NCI-H446 treated with DMSO at 0.1 percent for 48 hours (cell line): ENCODE measurements around the gene PPME1.
A peak's percentile ranks its signal among the peaks of the same experiment; 100 is the strongest.

Experiments used
- DNase-seq: peaks from one replicate; lab custom pipeline; 2025; lab: John Stamatoyannopoulos, UW

PPME1 gene

DNA sequence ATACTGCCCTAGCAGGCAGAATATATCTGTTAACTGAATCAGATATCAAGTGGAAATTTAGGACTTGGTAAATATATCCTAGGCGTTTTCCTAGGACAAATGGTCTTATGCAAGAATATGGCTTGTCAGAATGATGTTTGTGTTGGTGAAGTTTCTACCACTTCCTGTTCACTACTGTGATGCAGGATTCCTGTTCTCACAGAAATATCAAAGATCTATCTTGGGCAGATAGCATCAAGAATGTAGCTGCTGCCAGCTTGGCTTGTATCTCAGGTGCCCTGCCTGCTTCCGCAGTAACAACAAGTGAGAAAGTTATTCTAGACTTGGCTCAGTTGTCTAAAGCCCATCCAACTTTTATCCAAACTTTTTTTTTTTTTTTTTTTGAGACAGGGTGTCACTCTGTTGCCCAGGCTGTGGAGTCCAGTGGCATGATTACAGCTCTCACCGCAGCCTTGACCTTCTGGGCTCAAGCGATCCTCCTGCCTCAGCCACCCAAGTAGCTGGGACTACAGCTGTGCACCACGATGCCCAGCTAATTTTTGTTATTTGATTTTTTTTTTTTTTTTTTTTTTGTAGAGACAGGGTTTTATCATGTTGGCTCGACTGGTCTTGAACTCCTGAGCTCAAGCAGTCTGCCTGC, 61.3 kb downstream of the PPME1 start:
- no peak for DNase-seq

DNA sequence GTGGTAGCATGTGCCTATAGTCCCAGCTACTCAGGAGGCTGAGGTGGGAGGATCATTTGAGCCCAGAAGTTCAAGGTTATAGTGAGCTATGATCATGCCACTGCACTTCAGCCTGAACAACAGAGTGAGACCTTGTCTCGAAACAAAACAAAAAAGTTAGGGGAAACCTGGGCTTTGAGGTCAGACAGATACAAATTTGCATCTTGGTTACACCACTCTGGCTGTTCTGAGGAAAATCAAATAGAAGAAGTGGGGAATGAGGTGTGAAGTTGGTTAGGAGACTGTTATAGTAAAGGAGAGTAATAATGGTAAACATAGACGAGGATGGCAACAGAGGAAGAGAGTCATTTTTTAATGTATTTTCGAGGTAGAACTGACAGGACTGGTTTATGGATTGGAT, 62.6 kb downstream of the PPME1 start:
- DNase-seq: no peak

DNA sequence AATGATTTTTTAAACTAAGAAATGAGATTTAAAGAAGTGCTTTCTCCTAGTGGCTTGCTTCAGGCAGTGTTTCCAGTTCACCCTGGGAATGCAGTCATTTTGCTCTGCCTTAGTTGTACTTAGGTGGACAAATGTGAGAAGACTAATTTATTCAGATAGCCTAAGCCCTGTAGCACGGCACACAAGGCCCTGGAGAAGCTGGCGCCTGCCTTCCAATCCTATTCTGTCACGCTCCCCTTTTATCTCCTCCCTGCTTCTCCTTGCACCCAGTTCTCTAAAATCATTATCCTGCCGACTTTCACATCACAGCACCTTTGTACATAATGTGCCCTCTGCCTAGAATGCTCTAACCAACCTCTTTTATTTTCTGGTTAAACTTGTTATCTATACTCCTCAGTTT, 64.0 kb downstream of the PPME1 start:
- no peak for DNase-seq

DNA sequence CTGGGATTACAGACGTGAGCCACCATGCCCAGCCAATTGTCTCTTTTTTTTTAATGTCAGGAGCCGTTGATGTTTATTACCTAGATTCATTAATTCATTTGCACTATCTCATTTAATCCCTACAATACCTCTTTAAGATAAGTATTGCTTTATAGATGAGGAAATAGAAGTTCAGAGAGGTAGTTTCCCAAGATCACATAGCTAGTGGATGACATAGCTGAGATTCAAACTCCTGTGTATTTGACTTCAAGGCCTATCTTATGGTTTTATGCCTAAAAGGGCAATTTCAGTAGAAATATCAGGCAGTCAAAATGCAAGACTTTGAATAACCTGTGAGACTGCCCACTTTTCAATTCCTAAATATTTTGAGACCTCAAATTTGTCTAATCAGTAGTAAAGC, 66.5 kb downstream of the PPME1 start:
- DNase-seq: no peak

GRCh38 chr11:74238243-74238642, 67.2 kb downstream of the PPME1 start:
- no peak for DNase-seq

GRCh38 chr11:74248469-74248868, 77.4 kb downstream of the PPME1 start:
- DNase-seq: no peak

DNA sequence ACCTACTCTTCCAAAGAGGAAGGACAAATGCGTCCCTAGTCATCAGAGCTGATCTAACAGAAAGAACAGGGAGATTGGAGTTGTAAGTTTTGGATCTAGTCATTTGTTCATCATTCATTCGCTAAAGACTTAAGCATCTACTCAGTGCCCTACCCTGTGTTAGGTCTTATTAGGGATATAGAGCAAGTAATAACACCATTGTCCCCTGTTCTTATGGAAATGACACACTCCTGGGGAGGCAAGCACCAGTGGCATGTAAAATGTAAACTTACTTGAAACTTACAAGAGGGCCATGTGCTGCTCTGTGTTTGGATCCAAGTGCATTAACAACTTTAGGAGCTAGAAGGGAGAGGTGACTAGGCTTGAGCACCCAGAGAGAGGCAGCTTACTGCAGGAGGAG, 78.4 kb downstream of the PPME1 start:
- no peak for DNase-seq

DNA sequence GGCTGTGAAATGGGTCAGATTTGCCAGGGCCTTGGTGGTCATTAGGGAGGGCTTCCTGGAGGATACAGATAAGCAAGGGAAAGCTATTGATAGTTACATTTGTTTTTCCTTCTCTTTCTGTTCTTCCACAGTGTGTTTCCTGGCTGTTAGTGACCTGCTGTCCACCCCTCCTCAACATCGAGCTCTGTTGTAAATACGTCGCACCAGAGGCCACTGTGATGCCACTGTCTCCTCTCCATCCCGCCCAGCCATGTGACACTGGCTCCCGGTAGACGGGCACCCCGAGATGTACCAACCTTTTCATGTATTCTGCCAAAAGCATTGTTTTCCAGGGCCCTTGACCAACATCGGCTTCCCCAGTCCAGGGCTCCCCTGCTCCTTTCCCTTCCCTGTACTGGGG, 82.3 kb downstream of the PPME1 start:
- DNase-seq: no peak

- peak; percentile 49 for DNase-seq
These were observed 84.8 kb downstream of the PPME1 start for GRCh38 chr11:74255741-74256375.

DNA sequence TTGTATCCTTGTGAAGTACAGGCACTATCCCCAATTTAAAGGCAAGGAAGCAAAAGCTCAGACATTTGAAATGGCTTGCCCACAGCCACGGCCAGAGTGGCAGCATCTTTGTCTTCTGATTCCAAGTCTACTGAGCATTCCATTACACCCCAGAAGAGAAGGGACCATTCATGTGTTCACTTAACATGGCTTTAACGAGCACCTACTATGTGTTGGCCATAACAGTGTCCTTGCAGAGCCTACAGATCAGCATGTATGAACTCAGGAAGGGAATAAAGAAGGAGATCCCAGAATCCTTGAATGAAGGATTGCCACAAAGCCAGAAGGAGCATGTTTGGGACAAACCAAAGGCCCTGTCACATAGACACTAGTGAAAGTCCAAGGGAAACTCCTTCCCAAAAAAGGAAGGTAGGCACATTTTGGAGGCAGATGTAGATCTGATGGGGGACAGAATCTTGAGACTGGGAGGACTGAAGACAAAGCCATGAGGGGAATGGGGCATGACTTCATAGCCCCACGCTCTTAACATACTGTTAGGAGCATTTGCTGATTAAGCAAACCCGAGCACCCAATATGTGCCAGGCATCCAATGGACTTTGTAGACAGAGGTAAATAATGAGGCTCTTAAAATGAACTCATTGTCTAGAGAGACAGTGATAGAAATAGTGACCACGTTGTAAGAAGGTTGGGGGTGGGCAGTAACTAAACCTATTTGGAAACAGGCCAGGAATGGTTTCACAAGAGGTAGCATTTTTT, 85.5 kb downstream of the PPME1 start:
- DNase-seq: no peak

GRCh38 chr11:74257959-74258553, 87.0 kb downstream of the PPME1 start:
- peak; percentile 42 for DNase-seq

DNA sequence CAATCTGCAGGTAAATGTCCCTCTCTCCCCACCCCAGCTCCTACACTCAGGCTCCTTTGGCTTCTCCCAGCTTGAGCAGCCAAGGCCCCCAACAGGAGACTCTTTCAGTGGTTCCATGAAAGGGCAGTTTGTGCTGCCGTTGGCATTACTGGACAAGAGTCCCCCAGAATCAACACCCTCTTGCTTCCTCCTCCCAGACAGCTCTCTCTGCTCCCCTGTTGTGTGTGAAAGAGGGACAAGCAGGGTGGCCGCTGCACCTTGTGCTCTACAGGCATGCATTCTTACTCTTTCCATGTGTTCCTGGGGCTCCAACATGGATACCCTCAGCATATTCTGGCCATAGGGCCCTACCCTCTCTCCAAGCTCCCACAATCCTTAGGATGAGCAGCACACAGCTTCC, 91.6 kb downstream of the PPME1 start:
- DNase-seq: no peak

GRCh38 chr11:74265256-74265655, 94.2 kb downstream of the PPME1 start:
- no peak for DNase-seq

DNA sequence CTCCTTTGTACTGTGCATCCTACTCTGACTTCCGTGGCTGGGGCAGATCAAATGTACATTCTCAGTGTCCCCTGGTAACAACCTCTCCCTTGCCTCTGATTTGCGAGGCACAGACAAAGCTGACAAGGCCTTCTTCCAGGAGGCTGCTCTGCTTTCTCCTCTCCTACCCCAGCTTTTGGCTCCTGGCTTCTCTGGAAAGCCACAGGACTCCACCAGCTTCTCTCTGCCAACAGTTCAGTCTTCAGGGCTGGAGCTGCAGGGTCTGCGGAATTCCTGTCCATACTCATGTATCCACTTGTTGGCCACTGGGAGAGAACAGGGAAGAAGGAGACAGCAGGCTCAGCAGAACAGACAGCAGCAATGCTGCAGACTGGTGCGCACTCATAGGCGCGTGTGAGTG, 95.9 kb downstream of the PPME1 start:
- no peak for DNase-seq

GRCh38 chr11:74268456-74268855, 97.4 kb downstream of the PPME1 start:
- no peak for DNase-seq

- no peak for DNase-seq
These were observed 98.2 kb downstream of the PPME1 start for GRCh38 chr11:74269161-74269811.

GRCh38 chr11:74272276-74272675, 101.2 kb downstream of the PPME1 start:
- DNase-seq: no peak

DNA sequence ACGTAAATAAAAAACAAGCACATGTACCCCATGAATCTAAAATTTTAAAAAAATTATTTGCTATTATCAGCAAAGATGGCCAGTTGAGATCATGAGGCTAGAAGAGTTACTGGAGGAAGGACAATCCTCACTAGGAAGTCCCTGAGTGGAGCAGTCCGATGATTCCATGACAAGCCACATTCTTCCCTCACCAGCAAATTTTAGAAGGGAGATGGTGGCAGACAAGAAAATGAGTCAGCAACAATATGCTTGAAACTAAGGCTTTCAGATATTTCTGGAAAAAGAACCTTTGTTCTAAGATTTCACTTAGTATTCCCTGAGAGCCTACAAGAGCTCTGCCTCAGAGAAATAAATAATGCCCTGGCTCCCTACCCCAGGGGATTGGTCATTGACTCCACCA, 105.5 kb downstream of the PPME1 start:
- no peak for DNase-seq

- DNase-seq: no peak
These were observed 107.0 kb downstream of the PPME1 start for GRCh38 chr11:74278103-74278502.

DNA sequence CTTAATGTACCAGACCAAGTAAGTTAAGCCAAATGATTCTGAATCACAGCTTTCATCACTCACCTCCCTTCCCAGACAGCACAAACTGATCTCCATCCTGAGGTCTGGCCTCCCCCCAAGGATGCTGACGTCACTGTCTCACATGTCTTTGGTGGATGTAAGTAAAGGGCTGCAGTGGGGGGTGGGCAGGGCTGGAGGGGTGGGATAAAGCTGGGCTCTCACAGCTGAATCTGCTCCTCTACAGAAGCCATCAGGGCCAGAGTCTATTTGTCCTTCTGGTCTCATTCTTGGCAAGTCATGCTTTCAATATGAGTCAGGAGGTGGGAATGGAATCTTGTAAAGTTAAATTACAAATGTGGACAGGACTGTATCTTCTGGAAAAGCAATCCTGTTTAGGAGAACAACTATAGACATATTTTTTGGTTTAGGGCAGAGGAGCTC, 107.7 kb downstream of the PPME1 start:
- no peak for DNase-seq

DNA sequence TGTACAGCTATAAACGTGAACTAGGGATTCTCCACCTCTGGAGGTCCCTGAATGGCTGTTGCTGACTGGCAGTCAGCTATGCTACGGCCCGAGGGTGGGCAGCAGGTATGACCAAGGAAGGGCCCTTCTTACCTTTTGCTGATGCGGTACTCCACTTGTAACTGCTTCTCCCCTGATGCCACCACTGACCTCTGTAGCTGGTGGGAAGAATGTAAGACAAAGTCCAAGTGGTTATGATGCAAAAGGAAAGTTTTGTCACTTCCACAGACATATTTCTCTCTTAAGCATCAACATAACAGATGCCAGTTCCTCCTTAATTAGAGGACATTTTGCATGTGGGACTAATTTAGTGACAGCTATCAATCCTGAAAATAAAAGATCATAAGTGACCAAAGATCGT, 108.2 kb downstream of the PPME1 start:
- DNase-seq: no peak

GRCh38 chr11:74280494-74280893, 109.4 kb downstream of the PPME1 start:
- no peak for DNase-seq
